ENCODE data around the gene ABLIM1. TPM values are rescaled to one million over a fixed set of nuclear protein-coding genes. Genes with fewer than 3 reads are reported as not detected.

Gene ABLIM1
- total and polyA plus RNA-seq, 2 donors (not counting 1 experiment from before 2014, with no cell fraction given): 5.3 to 13.6 TPM

GRCh38 chr10:114593816-114594468, 64.1 kb downstream of the ABLIM1 start:
- Histone ChIP-seq H3K79me2 (ENCODE audit: control insufficient read depth, insufficient read depth, low read length) (no peaks in the 10 kb centered on the region), H3K9me3 (ENCODE audit: control insufficient read depth, insufficient read depth, low read depth, low read length) (no peaks in the 10 kb centered on the region), H3K27ac (ENCODE audit: insufficient read depth, low read length) (no peak overlapping the region), H3K9ac (ENCODE audit: insufficient read depth, low read length) (no peak overlapping the region), H3K4me1 (ENCODE audit: control insufficient read depth, extremely low read depth, insufficient read depth, low read length) (no peaks in the 10 kb centered on the region), H3K27me3 (ENCODE audit: control insufficient read depth, insufficient read depth, low read length) (no peaks in the 10 kb centered on the region), H3K4me2 (ENCODE audit: extremely low read depth, insufficient read depth, low read length) (no peak overlapping the region), H4K20me1 (ENCODE audit: control insufficient read depth, extremely low read depth, insufficient read depth, low read length) (no peaks in the 10 kb centered on the region), H3K4me3 (replicated peaks in 1 of 4; ENCODE audit: control extremely low read depth in 1 of 4, insufficient read depth in 1 of 4, low read depth in 3 of 4, low read length in 4 of 4) (no peak overlapping the region), H3K36me3 (ENCODE audit: control insufficient read depth, insufficient read depth, low read length) (no peaks in the 10 kb centered on the region), H2AFZ (ENCODE audit: low read length) (no peak overlapping the region)
- TF ChIP-seq EZH2 (IDR thresholded peaks at IDR 0.05; ENCODE audit: low read length, missing control alignments) (no peak), CTCF (conservative IDR thresholded peaks at IDR 0.05 in 1 of 2, IDR thresholded peaks at IDR 0.05 in 1 of 2; ENCODE audit: low read depth in 1 of 2, low read length in 2 of 2) (no peak)
- no peak for DNase-seq (ENCODE audit: low read depth in 2 of 2)

GRCh38 chr10:114593240-114593792, 64.8 kb downstream of the ABLIM1 start:
- DNase-seq (ENCODE audit: low read depth in 2 of 2): no peak
- Histone ChIP-seq H3K9ac (ENCODE audit: insufficient read depth, low read length) (no peak overlapping the region), H3K4me1 (ENCODE audit: control insufficient read depth, extremely low read depth, insufficient read depth, low read length) (no peaks in the 10 kb centered on the region), H3K79me2 (ENCODE audit: control insufficient read depth, insufficient read depth, low read length) (no peaks in the 10 kb centered on the region), H3K27me3 (ENCODE audit: control insufficient read depth, insufficient read depth, low read length) (no peaks in the 10 kb centered on the region), H3K36me3 (ENCODE audit: control insufficient read depth, insufficient read depth, low read length) (no peaks in the 10 kb centered on the region), H4K20me1 (ENCODE audit: control insufficient read depth, extremely low read depth, insufficient read depth, low read length) (no peaks in the 10 kb centered on the region), H3K4me2 (ENCODE audit: extremely low read depth, insufficient read depth, low read length) (no peak overlapping the region), H2AFZ (ENCODE audit: low read length) (no peak overlapping the region), H3K27ac (ENCODE audit: insufficient read depth, low read length) (no peak overlapping the region), H3K9me3 (ENCODE audit: control insufficient read depth, insufficient read depth, low read depth, low read length) (no peaks in the 10 kb centered on the region), H3K4me3 (replicated peaks in 1 of 4; ENCODE audit: control extremely low read depth in 1 of 4, insufficient read depth in 1 of 4, low read depth in 3 of 4, low read length in 4 of 4) (no peak overlapping the region)
- no peak for TF ChIP-seq CTCF (conservative IDR thresholded peaks at IDR 0.05 in 1 of 2, IDR thresholded peaks at IDR 0.05 in 1 of 2; ENCODE audit: low read depth in 1 of 2, low read length in 2 of 2)
- no peak for TF ChIP-seq EZH2 (IDR thresholded peaks at IDR 0.05; ENCODE audit: low read length, missing control alignments)

GRCh38 chr10:114590993-114591392, 67.1 kb downstream of the ABLIM1 start:
- no peaks in the 10 kb centered on the region for H4K20me1 ChIP-seq (ENCODE audit: control insufficient read depth, extremely low read depth, insufficient read depth, low read length)
- no peak for DNase-seq (ENCODE audit: low read depth in 2 of 2)
- no peaks in the 10 kb centered on the region for H3K27me3 ChIP-seq (ENCODE audit: control insufficient read depth, insufficient read depth, low read length)
- no peak overlapping the region for H3K27ac ChIP-seq (ENCODE audit: insufficient read depth, low read length)
- no peaks in the 10 kb centered on the region for H3K9me3 ChIP-seq (ENCODE audit: control insufficient read depth, insufficient read depth, low read depth, low read length)
- TF ChIP-seq EZH2 (IDR thresholded peaks at IDR 0.05; ENCODE audit: low read length, missing control alignments) (no peak), CTCF (conservative IDR thresholded peaks at IDR 0.05 in 1 of 2, IDR thresholded peaks at IDR 0.05 in 1 of 2; ENCODE audit: low read depth in 1 of 2, low read length in 2 of 2) (no peak)
- H3K4me2 ChIP-seq (ENCODE audit: extremely low read depth, insufficient read depth, low read length): no peak overlapping the region
- no peaks in the 10 kb centered on the region for H3K79me2 ChIP-seq (ENCODE audit: control insufficient read depth, insufficient read depth, low read length)
- no peaks in the 10 kb centered on the region for H3K36me3 ChIP-seq (ENCODE audit: control insufficient read depth, insufficient read depth, low read length)
- H3K4me1 ChIP-seq (ENCODE audit: control insufficient read depth, extremely low read depth, insufficient read depth, low read length): no peaks in the 10 kb centered on the region
- H2AFZ ChIP-seq (ENCODE audit: low read length): no peak overlapping the region
- H3K4me3 ChIP-seq (replicated peaks in 1 of 4; ENCODE audit: control extremely low read depth in 1 of 4, insufficient read depth in 1 of 4, low read depth in 3 of 4, low read length in 4 of 4): no peak overlapping the region
- H3K9ac ChIP-seq (ENCODE audit: insufficient read depth, low read length): no peak overlapping the region

Measured in fibroblast of lung (primary cell).